ENCODE data around the gene DIS3L2. TPM values are rescaled to one million over a fixed set of nuclear protein-coding genes. Genes with fewer than 3 reads are reported as not detected.
"Not testable (repeated sequence)": the region's sequence is repeated elsewhere in the genome, so short reads cannot be mapped to it uniquely, and the experiment has no call there.

Gene DIS3L2
- total RNA-seq, 1 donor from 2014 or later: 24.0 TPM

GRCh38 chr2:232377841-232378734, 416.6 kb downstream of the DIS3L2 start:
- no peaks in the 10 kb centered on the region for H3K36me3 ChIP-seq (ENCODE audit: insufficient read depth, low read length)
- H2AFZ ChIP-seq (ENCODE audit: low read depth, low read length): no peak overlapping the region
- no peak overlapping the region for H3K4me2 ChIP-seq (ENCODE audit: low read length)
- Mint-ChIP-seq H3K36me3 (ENCODE audit: low read depth, unreplicated experiment) (no peaks in the 10 kb centered on the region), H3K9me3 (ENCODE audit: unreplicated experiment) (no peaks in the 10 kb centered on the region), H3K27ac (ENCODE audit: unreplicated experiment) (no peak overlapping the region), H3K4me3 (ENCODE audit: unreplicated experiment) (no peak overlapping the region), H3K4me1 (ENCODE audit: low read depth, unreplicated experiment) (no peaks in the 10 kb centered on the region), H3K27me3 (ENCODE audit: low read depth, unreplicated experiment) (peaks cover 23% of the 10 kb centered on the region)
- H3K9me3 ChIP-seq (ENCODE audit: insufficient read depth, low read depth, low read length): no peaks in the 10 kb centered on the region
- DNase-seq (ENCODE audit: low read depth): no peak
- no peak for TF ChIP-seq EZH2 (IDR thresholded peaks at IDR 0.05; ENCODE audit: insufficient read depth, low read length)
- no peak for TF ChIP-seq CTCF (IDR thresholded peaks at IDR 0.05; ENCODE audit: insufficient read depth, low read depth, low read length)
- peaks cover 18% of the 10 kb centered on the region for H3K27me3 ChIP-seq (ENCODE audit: insufficient read depth, low read length)
- H3K79me2 ChIP-seq (ENCODE audit: insufficient read depth, low read length): no peaks in the 10 kb centered on the region
- no peaks in the 10 kb centered on the region for H3K4me1 ChIP-seq (ENCODE audit: insufficient read depth, low read length)
- no peak overlapping the region for H3K27ac ChIP-seq (ENCODE audit: low read depth, low read length)
- H3K4me3 ChIP-seq (ENCODE audit: insufficient read depth, low read depth, low read length): no peak overlapping the region
- FAIRE-seq: no peak
- H3K9ac ChIP-seq (ENCODE audit: low read length): no peak overlapping the region
- no peaks in the 10 kb centered on the region for H4K20me1 ChIP-seq (ENCODE audit: insufficient read depth, low read length)

GRCh38 chr2:232378735-232379151, 417.2 kb downstream of the DIS3L2 start, which contains the start of gene ALPP:
Gene ALPP (plus strand): TSS chr2:232378751. CDS start chr2:232378803, 52 bp downstream.
- H3K9me3 Mint-ChIP-seq (ENCODE audit: unreplicated experiment); H3K27ac Mint-ChIP-seq (ENCODE audit: unreplicated experiment): not testable (repeated sequence)

GRCh38 chr2:232379610-232380590, 418.4 kb downstream of the DIS3L2 start:
- not testable (repeated sequence) for DNase-seq (ENCODE audit: low read depth); H2AFZ ChIP-seq (ENCODE audit: low read depth, low read length); H3K4me3 Mint-ChIP-seq (ENCODE audit: unreplicated experiment); H3K27ac ChIP-seq (ENCODE audit: low read depth, low read length); H3K4me3 ChIP-seq (ENCODE audit: insufficient read depth, low read depth, low read length); H3K4me2 ChIP-seq (ENCODE audit: low read length); FAIRE-seq; H3K4me1 ChIP-seq (ENCODE audit: insufficient read depth, low read length); H3K27ac Mint-ChIP-seq (ENCODE audit: unreplicated experiment); H3K36me3 ChIP-seq (ENCODE audit: insufficient read depth, low read length); H3K9ac ChIP-seq (ENCODE audit: low read length); H3K9me3 Mint-ChIP-seq (ENCODE audit: unreplicated experiment); H3K4me1 Mint-ChIP-seq (ENCODE audit: low read depth, unreplicated experiment); H3K36me3 Mint-ChIP-seq (ENCODE audit: low read depth, unreplicated experiment); H3K9me3 ChIP-seq (ENCODE audit: insufficient read depth, low read depth, low read length); H3K79me2 ChIP-seq (ENCODE audit: insufficient read depth, low read length); H4K20me1 ChIP-seq (ENCODE audit: insufficient read depth, low read length)
- peaks cover 23% of the 10 kb centered on the region for H3K27me3 Mint-ChIP-seq (ENCODE audit: low read depth, unreplicated experiment)
- H3K27me3 ChIP-seq (ENCODE audit: insufficient read depth, low read length): peaks cover 30% of the 10 kb centered on the region

More at GRCh38 chr2:232378735-232379151, 417.2 kb downstream of the DIS3L2 start, which contains the start of gene ALPP:
- H2AFZ ChIP-seq (ENCODE audit: low read depth, low read length); FAIRE-seq; DNase-seq (ENCODE audit: low read depth); H4K20me1 ChIP-seq (ENCODE audit: insufficient read depth, low read length); H3K36me3 ChIP-seq (ENCODE audit: insufficient read depth, low read length); H3K4me2 ChIP-seq (ENCODE audit: low read length); H3K36me3 Mint-ChIP-seq (ENCODE audit: low read depth, unreplicated experiment); H3K4me3 ChIP-seq (ENCODE audit: insufficient read depth, low read depth, low read length); H3K9ac ChIP-seq (ENCODE audit: low read length); H3K4me1 Mint-ChIP-seq (ENCODE audit: low read depth, unreplicated experiment); H3K9me3 ChIP-seq (ENCODE audit: insufficient read depth, low read depth, low read length); H3K79me2 ChIP-seq (ENCODE audit: insufficient read depth, low read length); H3K27ac ChIP-seq (ENCODE audit: low read depth, low read length); H3K4me3 Mint-ChIP-seq (ENCODE audit: unreplicated experiment); H3K4me1 ChIP-seq (ENCODE audit: insufficient read depth, low read length): not testable (repeated sequence)
- H3K27me3 ChIP-seq (ENCODE audit: insufficient read depth, low read length): peaks cover 22% of the 10 kb centered on the region
- peaks cover 27% of the 10 kb centered on the region for H3K27me3 Mint-ChIP-seq (ENCODE audit: low read depth, unreplicated experiment)
